Ascending aorta (tissue), 2 donors: ENCODE measurements around the gene MYO9B. TPM values are rescaled to one million over a fixed set of nuclear protein-coding genes. Genes with fewer than 3 reads are reported as not detected.
A peak's percentile ranks its signal among the peaks of the same experiment; 100 is the strongest.

ENCODE experiments used
- DNase-seq, 2 donors: peaks; one replicate each; pipeline ENCODE4 v3.0.0-alpha.2; 2019; ENCODE audit warnings: low spot score in 2 of 2
- H3K27ac ChIP-seq, 2 donors: fragments of 200-600 bp; sonication (generic); one replicate each; pipeline ENCODE4 v1.5.1; 2016 to 2017; ENCODE audit warnings: mild to moderate bottlenecking in 1 of 2
- H3K27me3 ChIP-seq: fragments of 200-600 bp; sonication (generic); one replicate; pipeline ENCODE4 v1.5.1; 2017
- H3K36me3 ChIP-seq, 2 donors: fragments of 200-600 bp; sonication (generic); one replicate each; pipeline ENCODE4 v1.5.1; 2016
- H3K4me1 ChIP-seq, 2 donors: fragments of 200-600 bp; sonication (generic); one replicate each; pipeline ENCODE4 v1.5.1; 2016 to 2017; ENCODE audit warnings: mild to moderate bottlenecking in 1 of 2
- H3K4me3 ChIP-seq, 2 donors: fragments of 200-600 bp; sonication (generic); one replicate each; pipeline ENCODE4 v1.5.1; 2016 to 2017; ENCODE audit warnings: mild to moderate bottlenecking in 1 of 2
- H3K9me3 ChIP-seq, 2 donors: fragments of 200-600 bp; sonication (generic); one replicate each; pipeline ENCODE4 v1.5.1; 2016
- intact Hi-C: fragments of 100-400 bp; cut with DNase I; formaldehyde crosslinking; loops from one replicate; pipeline ENCODE4 v1.15.1; 2023
- total RNA-seq: library from RNA; depleted of rRNA; stranded (reverse); fragments of >200 nt; gene quantifications from one replicate; pipeline ENCODE4 v1.1.0, GENCODE V29; 2016
- TF ChIP-seq, protein P1 (sequence below), 3 experiments: fragments of 200-600 bp in 2 of 3; fragments of 450-650 bp in 1 of 3; sonication (generic) in 2 of 3; IDR thresholded peaks; one replicate each; pipeline ENCODE4 v1.5.1; 2016 to 2019; ENCODE audit warnings: antibody characterized with exemption in 3 of 3, mild to moderate bottlenecking in 1 of 3, moderate library complexity in 1 of 3

The MYO9B gene
- total RNA-seq, 1 donor from 2014 or later = 182 TPM

- TF ChIP-seq, protein P1, sequence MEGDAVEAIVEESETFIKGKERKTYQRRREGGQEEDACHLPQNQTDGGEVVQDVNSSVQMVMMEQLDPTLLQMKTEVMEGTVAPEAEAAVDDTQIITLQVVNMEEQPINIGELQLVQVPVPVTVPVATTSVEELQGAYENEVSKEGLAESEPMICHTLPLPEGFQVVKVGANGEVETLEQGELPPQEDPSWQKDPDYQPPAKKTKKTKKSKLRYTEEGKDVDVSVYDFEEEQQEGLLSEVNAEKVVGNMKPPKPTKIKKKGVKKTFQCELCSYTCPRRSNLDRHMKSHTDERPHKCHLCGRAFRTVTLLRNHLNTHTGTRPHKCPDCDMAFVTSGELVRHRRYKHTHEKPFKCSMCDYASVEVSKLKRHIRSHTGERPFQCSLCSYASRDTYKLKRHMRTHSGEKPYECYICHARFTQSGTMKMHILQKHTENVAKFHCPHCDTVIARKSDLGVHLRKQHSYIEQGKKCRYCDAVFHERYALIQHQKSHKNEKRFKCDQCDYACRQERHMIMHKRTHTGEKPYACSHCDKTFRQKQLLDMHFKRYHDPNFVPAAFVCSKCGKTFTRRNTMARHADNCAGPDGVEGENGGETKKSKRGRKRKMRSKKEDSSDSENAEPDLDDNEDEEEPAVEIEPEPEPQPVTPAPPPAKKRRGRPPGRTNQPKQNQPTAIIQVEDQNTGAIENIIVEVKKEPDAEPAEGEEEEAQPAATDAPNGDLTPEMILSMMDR (IDR thresholded peaks at IDR 0.05) = no peak
- Histone ChIP-seq H3K27ac (peak overlapping the region; percentile 56 to 78), H3K4me3 (no peak overlapping the region), H3K9me3 (no peaks in the 10 kb centered on the region), H3K36me3 (peaks cover 4 to 5% of the 10 kb centered on the region in 2 donors), H3K27me3 (no peaks in the 10 kb centered on the region), H3K4me1 (peaks cover 3 to 36% of the 10 kb centered on the region in 2 donors)
- intact Hi-C loops = no loop called here
- DNase-seq = no peak
Measured at GRCh38 chr19:17240062-17240752, 164.6 kb downstream of the MYO9B start.

DNA sequence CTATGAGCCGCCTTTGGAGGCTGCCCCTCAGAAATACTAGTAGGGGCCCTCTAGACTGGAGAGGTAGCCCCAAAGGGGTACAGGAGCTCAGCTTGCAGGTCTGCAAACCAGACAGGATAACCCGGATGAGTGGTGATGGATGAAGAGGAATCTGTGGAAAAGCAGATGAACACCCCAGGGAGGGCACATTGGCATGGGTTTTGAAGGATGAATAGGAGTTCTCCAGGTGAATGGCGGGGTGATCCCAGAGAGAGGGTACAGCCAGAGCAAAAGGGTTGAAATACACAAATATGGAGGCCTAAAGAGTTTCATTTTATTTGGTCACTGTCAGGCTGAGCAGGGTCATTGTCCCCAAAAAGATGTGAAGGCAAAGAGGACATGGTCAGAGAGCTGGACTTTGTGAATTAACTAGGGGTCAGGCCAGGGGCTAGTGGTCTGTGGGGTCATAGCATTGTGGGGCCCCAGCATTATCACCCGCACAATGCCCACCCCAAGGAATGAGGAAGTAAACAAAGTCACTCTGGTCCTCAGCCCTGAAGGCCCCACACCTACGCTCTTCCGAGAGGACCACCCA is 165.3 kb downstream of the MYO9B start:
- DNase-seq = no peak
- Histone ChIP-seq H3K9me3 (no peaks in the 10 kb centered on the region), H3K4me3 (no peak overlapping the region), H3K4me1 (peaks cover 3 to 34% of the 10 kb centered on the region in 2 donors), H3K27me3 (no peaks in the 10 kb centered on the region), H3K36me3 (peaks cover 4 to 5% of the 10 kb centered on the region in 2 donors), H3K27ac (peak overlapping the region; percentile 56 to 78)
- TF ChIP-seq, protein P1 (IDR thresholded peaks at IDR 0.05) = no peak
- intact Hi-C loops = no loop called here

GRCh38 chr19:17242431-17243208 is 167.0 kb downstream of the MYO9B start:
- no peak for DNase-seq
- peaks cover 3 to 32% of the 10 kb centered on the region in 2 donors for H3K4me1 ChIP-seq
- peak overlapping the region in 1 of 2 donors; percentile 97 for H3K4me3 ChIP-seq
- H3K9me3 ChIP-seq = no peaks in the 10 kb centered on the region
- TF ChIP-seq, protein P1 (IDR thresholded peaks at IDR 0.05) = no peak
- peaks cover 4 to 5% of the 10 kb centered on the region in 2 donors for H3K36me3 ChIP-seq
- no peaks in the 10 kb centered on the region for H3K27me3 ChIP-seq
- intact Hi-C loops = no loop called here
- H3K27ac ChIP-seq = peak overlapping the region; percentile 78 to 85

DNA sequence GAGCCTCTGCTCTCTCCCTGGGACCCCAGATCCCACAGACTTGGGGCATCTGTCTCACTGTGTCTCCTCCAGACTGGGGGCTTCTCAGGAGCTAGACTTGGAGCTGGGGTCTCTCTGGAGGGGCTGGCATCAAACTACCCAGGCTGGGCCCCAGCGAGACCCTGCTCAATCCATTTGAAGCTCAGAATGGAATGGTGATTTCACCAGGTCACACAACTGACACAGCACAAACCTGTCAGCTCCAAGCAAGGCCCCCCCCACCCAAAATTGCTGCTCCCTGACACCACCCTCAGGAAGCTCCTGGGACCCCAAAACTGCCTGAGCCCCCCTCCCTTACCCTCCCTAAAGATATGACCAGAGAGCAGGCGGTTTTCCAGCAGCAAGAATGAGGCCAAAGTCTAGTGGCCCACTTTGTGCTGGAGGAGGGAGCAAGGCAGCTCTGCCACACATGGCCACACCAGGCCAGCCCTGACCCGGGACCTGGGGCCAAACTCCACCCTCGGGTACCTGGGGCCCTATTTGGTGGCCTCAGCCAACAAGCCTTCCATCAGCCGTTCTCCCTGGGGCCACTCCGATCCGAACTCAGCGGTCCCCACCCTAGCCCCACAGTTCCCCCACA is 167.7 kb downstream of the MYO9B start:
- Histone ChIP-seq H3K4me3 (peak overlapping the region; percentile 90 to 97), H3K27me3 (no peaks in the 10 kb centered on the region), H3K36me3 (peaks cover 3 to 5% of the 10 kb centered on the region in 2 donors), H3K27ac (peak overlapping the region; percentile 78 to 85), H3K4me1 (peaks cover 3 to 32% of the 10 kb centered on the region in 2 donors), H3K9me3 (no peaks in the 10 kb centered on the region)
- no peak for DNase-seq
- intact Hi-C loops = no loop called here
- TF ChIP-seq, protein P1 (IDR thresholded peaks at IDR 0.05) = no peak

- Histone ChIP-seq H3K9me3 (no peaks in the 10 kb centered on the region), H3K4me3 (peak overlapping the region; percentile 90 to 97), H3K4me1 (peaks cover 3 to 32% of the 10 kb centered on the region in 2 donors), H3K27me3 (no peaks in the 10 kb centered on the region), H3K27ac (peak overlapping the region; percentile 78 to 85), H3K36me3 (peaks cover 0 to 5% of the 10 kb centered on the region in 2 donors)
- intact Hi-C loops = loop anchor here (1.0 to 2.0 kb wide), 2 partner anchors 29 to 169 kb away; partner anchors contain the start of genes HAUS8, MYO9B and USE1
- TF ChIP-seq, protein P1 (IDR thresholded peaks at IDR 0.05) = no peak
- peak in 1 of 2 donors; percentile 76 for DNase-seq
Measured at GRCh38 chr19:17243830-17244617, 168.4 kb downstream of the MYO9B start.
